Lower leg skin (tissue), 3 donors: ENCODE measurements around the gene FNDC3B.

Experiments used
- CTCF ChIP-seq, 3 donors: fragments of 450-650 bp; IDR thresholded peaks; one replicate each; pipeline ENCODE4 v1.5.1; 2016; ENCODE audit warnings: antibody characterized with exemption in 3 of 3, mild to moderate bottlenecking in 3 of 3, moderate library complexity in 2 of 3
- POLR2A ChIP-seq, 2 donors: fragments of 450-650 bp; IDR thresholded peaks; one replicate each; pipeline ENCODE4 v1.6.1; 2016 to 2017; ENCODE audit warnings: antibody characterized with exemption in 2 of 2, mild to moderate bottlenecking in 1 of 2, moderate library complexity in 1 of 2

DNA sequence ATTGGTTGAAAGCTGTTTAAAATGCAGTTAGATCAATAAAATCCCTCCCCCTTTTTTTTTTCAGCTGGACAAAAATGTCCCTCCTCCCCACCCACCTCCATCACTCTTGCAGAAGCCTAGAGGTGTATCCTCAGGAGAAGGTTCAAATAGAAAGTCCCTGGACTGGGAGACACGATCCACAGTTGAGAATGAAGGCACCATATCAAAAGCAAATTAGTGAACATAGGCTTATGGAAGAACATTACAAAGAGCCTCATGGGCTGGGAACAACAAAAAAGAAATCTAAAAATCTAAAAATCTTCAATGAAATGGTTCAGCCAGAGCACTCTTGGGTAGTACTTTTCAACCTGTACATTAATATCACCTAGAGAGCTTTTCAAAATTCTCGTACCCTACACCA, 362.7 kb downstream of the FNDC3B start:
- TF ChIP-seq CTCF (IDR thresholded peaks at IDR 0.05) (no peak), POLR2A (IDR thresholded peaks at IDR 0.05) (no peak)
